ENCODE measurements around the gene OR7G3.

DNA sequence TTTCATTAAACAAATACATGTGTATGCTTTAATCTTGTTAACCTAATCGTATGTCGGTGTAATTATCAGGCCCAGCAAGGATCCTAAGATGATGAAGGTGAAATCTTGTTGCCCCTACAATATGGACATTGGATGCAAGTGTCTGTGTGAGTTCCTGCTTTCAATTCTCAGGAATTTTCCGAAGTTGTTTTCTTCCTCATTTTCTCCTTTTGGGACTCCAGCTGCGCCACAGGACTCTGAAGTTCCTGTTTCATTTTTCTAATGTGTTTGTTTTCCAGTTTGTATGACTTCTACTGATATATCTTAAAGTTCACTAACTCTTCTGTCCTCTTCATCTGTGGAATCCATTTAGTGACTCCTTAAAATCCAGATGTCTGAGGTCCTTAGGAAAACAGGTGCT, 40.1 kb upstream of the OR7G3 start:
- TF ChIP-seq, protein P1, sequence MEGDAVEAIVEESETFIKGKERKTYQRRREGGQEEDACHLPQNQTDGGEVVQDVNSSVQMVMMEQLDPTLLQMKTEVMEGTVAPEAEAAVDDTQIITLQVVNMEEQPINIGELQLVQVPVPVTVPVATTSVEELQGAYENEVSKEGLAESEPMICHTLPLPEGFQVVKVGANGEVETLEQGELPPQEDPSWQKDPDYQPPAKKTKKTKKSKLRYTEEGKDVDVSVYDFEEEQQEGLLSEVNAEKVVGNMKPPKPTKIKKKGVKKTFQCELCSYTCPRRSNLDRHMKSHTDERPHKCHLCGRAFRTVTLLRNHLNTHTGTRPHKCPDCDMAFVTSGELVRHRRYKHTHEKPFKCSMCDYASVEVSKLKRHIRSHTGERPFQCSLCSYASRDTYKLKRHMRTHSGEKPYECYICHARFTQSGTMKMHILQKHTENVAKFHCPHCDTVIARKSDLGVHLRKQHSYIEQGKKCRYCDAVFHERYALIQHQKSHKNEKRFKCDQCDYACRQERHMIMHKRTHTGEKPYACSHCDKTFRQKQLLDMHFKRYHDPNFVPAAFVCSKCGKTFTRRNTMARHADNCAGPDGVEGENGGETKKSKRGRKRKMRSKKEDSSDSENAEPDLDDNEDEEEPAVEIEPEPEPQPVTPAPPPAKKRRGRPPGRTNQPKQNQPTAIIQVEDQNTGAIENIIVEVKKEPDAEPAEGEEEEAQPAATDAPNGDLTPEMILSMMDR (IDR thresholded peaks at IDR 0.05): no peak
- TF ChIP-seq POLR2A (IDR thresholded peaks at IDR 0.05): no peak

All from vagina (tissue), 2 donors.